Large intestine (tissue), 3 donors: ENCODE results near the gene PPFIBP1. TPM values are rescaled to one million over a fixed set of nuclear protein-coding genes. Genes with fewer than 3 reads are reported as not detected.
A peak's percentile ranks its signal among the peaks of the same experiment; 100 is the strongest.
"Not testable (repeated sequence)": the region's sequence is repeated elsewhere in the genome, so short reads cannot be mapped to it uniquely, and the experiment has no call there.

Source experiments
- DNase-seq, 2 donors: peaks; one replicate each; pipeline versions ENCODE4 v3.0.0 to v3.0.0-alpha.2; 2013
- H3K27ac ChIP-seq: one replicate; pipeline ENCODE4 v1.5.1; 2013; ENCODE audit warnings: low read length
- H3K27me3 ChIP-seq: 2 replicates; pipeline ENCODE4 v1.6.1; 2013; ENCODE audit warnings: low read length; ENCODE audit not compliant: control insufficient read depth, insufficient read depth
- H3K36me3 ChIP-seq: 2 replicates; pipeline ENCODE4 v1.6.1; 2013; ENCODE audit warnings: low read length; ENCODE audit not compliant: control insufficient read depth, insufficient read depth
- H3K4me1 ChIP-seq: one replicate; pipeline ENCODE4 v1.6.1; 2013; ENCODE audit warnings: low read length; ENCODE audit not compliant: control insufficient read depth, insufficient read depth
- H3K4me3 ChIP-seq: one replicate; pipeline ENCODE4 v1.5.1; 2013; ENCODE audit warnings: low read length
- H3K9me3 ChIP-seq: one replicate; pipeline ENCODE4 v1.6.1; 2013; ENCODE audit warnings: mild to moderate bottlenecking, low read depth, low read length, moderate library complexity; ENCODE audit not compliant: control insufficient read depth
- WGBS: methylation state at CpG from one replicate; pipeline ENCODE4 v1.1.5; 2013; ENCODE audit warnings: low lambda C conversion rate; ENCODE audit not compliant: insufficient coverage; 5-methylcytosine and 5-hydroxymethylcytosine counted together
- polyA plus RNA-seq: library from polyadenylated mRNA; unstranded; fragments of 120-200 nt; gene quantifications from one replicate; pipeline ENCODE4 v1.2.1, GENCODE V29; 2013

PPFIBP1 gene
- polyA plus RNA-seq, 1 donor, result 41.5 TPM

- no peaks in the 10 kb centered on the region for H3K27me3 ChIP-seq
- H3K4me3 ChIP-seq, result no peak overlapping the region
- no peaks in the 10 kb centered on the region for H3K4me1 ChIP-seq
- H3K27ac ChIP-seq, result no peak overlapping the region
- no CpG with 5 or more reads among the region's 9 CpGs for WGBS
- DNase-seq, result no peak
- no peaks in the 10 kb centered on the region for H3K36me3 ChIP-seq
- no peaks in the 10 kb centered on the region for H3K9me3 ChIP-seq
Observed at GRCh38 chr12:27622436-27623195, 98.6 kb downstream of the PPFIBP1 start.

GRCh38 chr12:27623645-27624044, 99.6 kb downstream of the PPFIBP1 start:
- H3K4me1 ChIP-seq, result no peaks in the 10 kb centered on the region
- no peaks in the 10 kb centered on the region for H3K27me3 ChIP-seq
- H3K36me3 ChIP-seq, result no peaks in the 10 kb centered on the region
- 100% methylated on average over 1 of the region's 5 CpGs for WGBS
- H3K4me3 ChIP-seq, result no peak overlapping the region
- no peak overlapping the region for H3K27ac ChIP-seq
- no peaks in the 10 kb centered on the region for H3K9me3 ChIP-seq
- DNase-seq, result no peak

GRCh38 chr12:27624586-27624985, 100.6 kb downstream of the PPFIBP1 start:
- Histone ChIP-seq H3K4me1 (no peaks in the 10 kb centered on the region), H3K27ac (no peak overlapping the region), H3K4me3 (no peak overlapping the region), H3K27me3 (no peaks in the 10 kb centered on the region), H3K9me3 (no peaks in the 10 kb centered on the region), H3K36me3 (no peaks in the 10 kb centered on the region)
- WGBS, result 100% methylated on average over 1 of the region's 4 CpGs
- no peak for DNase-seq

GRCh38 chr12:27627123-27627852, 103.3 kb downstream of the PPFIBP1 start:
- no peaks in the 10 kb centered on the region for H3K27me3 ChIP-seq
- H3K9me3 ChIP-seq, result no peaks in the 10 kb centered on the region
- no peak overlapping the region for H3K4me3 ChIP-seq
- DNase-seq, result no peak
- H3K36me3 ChIP-seq, result no peaks in the 10 kb centered on the region
- H3K4me1 ChIP-seq, result no peaks in the 10 kb centered on the region
- WGBS, result 100% methylated on average over 3 of the region's 7 CpGs
- no peak overlapping the region for H3K27ac ChIP-seq

GRCh38 chr12:27627853-27628469, 104.0 kb downstream of the PPFIBP1 start:
- not testable (repeated sequence) for H3K9me3 ChIP-seq, DNase-seq, H3K27ac ChIP-seq, H3K27me3 ChIP-seq, H3K4me3 ChIP-seq, H3K4me1 ChIP-seq, H3K36me3 ChIP-seq
- WGBS, result no CpG with 5 or more reads among the region's 2 CpGs

- not testable (repeated sequence) for H3K9me3 ChIP-seq, H3K27me3 ChIP-seq, DNase-seq, H3K27ac ChIP-seq, H3K4me1 ChIP-seq, H3K4me3 ChIP-seq, H3K36me3 ChIP-seq
- 90% methylated on average over 2 of the region's 2 CpGs for WGBS
Observed at GRCh38 chr12:27630219-27630618, 106.2 kb downstream of the PPFIBP1 start.

GRCh38 chr12:27631365-27631764, 107.4 kb downstream of the PPFIBP1 start:
- Histone ChIP-seq H3K27ac (no peak overlapping the region), H3K4me3 (no peak overlapping the region), H3K36me3 (peaks cover 2% of the 10 kb centered on the region), H3K4me1 (no peaks in the 10 kb centered on the region), H3K9me3 (no peaks in the 10 kb centered on the region), H3K27me3 (no peaks in the 10 kb centered on the region)
- no peak for DNase-seq
- WGBS, result 89% methylated on average over 4 of the region's 5 CpGs

GRCh38 chr12:27631813-27632491, 107.9 kb downstream of the PPFIBP1 start:
- peaks cover 2% of the 10 kb centered on the region for H3K36me3 ChIP-seq
- H3K27me3 ChIP-seq, result no peaks in the 10 kb centered on the region
- WGBS, result no CpG with 5 or more reads among the region's 2 CpGs
- peak in 1 of 2 donors; percentile 14 for DNase-seq
- no peaks in the 10 kb centered on the region for H3K9me3 ChIP-seq
- no peak overlapping the region for H3K4me3 ChIP-seq
- H3K4me1 ChIP-seq, result no peaks in the 10 kb centered on the region
- no peak overlapping the region for H3K27ac ChIP-seq

- Histone ChIP-seq H3K4me1 (no peaks in the 10 kb centered on the region), H3K36me3 (peaks cover 2% of the 10 kb centered on the region), H3K9me3 (no peaks in the 10 kb centered on the region), H3K27ac (no peak overlapping the region), H3K27me3 (no peaks in the 10 kb centered on the region), H3K4me3 (no peak overlapping the region)
- DNase-seq, result peak; percentile 10 to 27
- 74% methylated on average over 3 of the region's 7 CpGs for WGBS
Observed at GRCh38 chr12:27635349-27635972, 111.5 kb downstream of the PPFIBP1 start.

GRCh38 chr12:27636569-27636968, 112.6 kb downstream of the PPFIBP1 start:
- H3K27ac ChIP-seq, H3K4me1 ChIP-seq, DNase-seq, H3K36me3 ChIP-seq, H3K27me3 ChIP-seq, H3K4me3 ChIP-seq, H3K9me3 ChIP-seq: not testable (repeated sequence)
- WGBS, result no CpG with 5 or more reads among the region's 4 CpGs
